Omental fat pad (tissue), 4 donors: Measurements from ENCODE around the gene CRY2. TPM values are rescaled to one million over a fixed set of nuclear protein-coding genes. Genes with fewer than 3 reads are reported as not detected.
"Not testable (repeated sequence)": the region's sequence is repeated elsewhere in the genome, so short reads cannot be mapped to it uniquely, and the experiment has no call there.

Experiments used
- ATAC-seq: fragments of 150-250 bp; one replicate; pipeline ENCODE4 v1.9.1; 2016; ENCODE audit warnings: mild to moderate bottlenecking, moderate library complexity; ENCODE audit not compliant: low FRiP score
- DNase-seq: peaks from one replicate; pipeline ENCODE4 v3.0.0-alpha.2; 2019; ENCODE audit warnings: low spot score
- total RNA-seq, 4 donors: library from RNA; depleted of rRNA; stranded (reverse); fragments of >200 nt; gene quantifications; one replicate each; pipeline ENCODE4 v1.1.0, GENCODE V29; 2016
- TF ChIP-seq, protein P1 (sequence below), 3 donors: fragments of 450-650 bp; IDR thresholded peaks; one replicate each; pipeline ENCODE4 v1.5.1; 2016 to 2017; ENCODE audit warnings: antibody characterized with exemption in 3 of 3, mild to moderate bottlenecking in 3 of 3, moderate library complexity in 2 of 3

The CRY2 gene
- total RNA-seq, 4 donors from 2014 or later, result 53.1 to 63.4 (median 60.2) TPM

- DNase-seq (no peak), ATAC-seq (no peak)
- TF ChIP-seq, protein P1, sequence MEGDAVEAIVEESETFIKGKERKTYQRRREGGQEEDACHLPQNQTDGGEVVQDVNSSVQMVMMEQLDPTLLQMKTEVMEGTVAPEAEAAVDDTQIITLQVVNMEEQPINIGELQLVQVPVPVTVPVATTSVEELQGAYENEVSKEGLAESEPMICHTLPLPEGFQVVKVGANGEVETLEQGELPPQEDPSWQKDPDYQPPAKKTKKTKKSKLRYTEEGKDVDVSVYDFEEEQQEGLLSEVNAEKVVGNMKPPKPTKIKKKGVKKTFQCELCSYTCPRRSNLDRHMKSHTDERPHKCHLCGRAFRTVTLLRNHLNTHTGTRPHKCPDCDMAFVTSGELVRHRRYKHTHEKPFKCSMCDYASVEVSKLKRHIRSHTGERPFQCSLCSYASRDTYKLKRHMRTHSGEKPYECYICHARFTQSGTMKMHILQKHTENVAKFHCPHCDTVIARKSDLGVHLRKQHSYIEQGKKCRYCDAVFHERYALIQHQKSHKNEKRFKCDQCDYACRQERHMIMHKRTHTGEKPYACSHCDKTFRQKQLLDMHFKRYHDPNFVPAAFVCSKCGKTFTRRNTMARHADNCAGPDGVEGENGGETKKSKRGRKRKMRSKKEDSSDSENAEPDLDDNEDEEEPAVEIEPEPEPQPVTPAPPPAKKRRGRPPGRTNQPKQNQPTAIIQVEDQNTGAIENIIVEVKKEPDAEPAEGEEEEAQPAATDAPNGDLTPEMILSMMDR (IDR thresholded peaks at IDR 0.05), result no peak
Observed at GRCh38 chr11:45807792-45808238, 39.5 kb upstream of the CRY2 start.

DNA sequence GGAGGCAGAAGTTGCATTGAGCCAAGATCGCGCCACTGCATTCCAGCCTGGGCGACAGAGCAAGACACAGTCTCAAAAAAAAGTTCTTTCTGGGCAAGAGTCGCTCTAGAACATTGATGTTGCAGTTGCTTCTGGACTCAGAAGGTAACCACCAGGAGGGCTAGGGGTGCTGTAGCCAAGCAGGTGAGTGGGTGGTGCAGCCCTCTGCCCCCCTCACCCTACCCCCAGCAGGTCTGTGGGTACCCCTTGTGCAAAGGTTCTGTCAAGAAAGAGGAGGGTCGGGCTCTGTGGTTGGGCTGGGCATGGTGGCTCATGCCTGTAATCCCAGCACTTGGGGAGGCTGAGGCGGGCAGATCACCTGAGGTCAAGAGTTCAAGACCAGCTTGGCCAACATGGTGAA lies 38.8 kb upstream of the CRY2 start:
- not testable (repeated sequence) for ATAC-seq, DNase-seq

GRCh38 chr11:45809456-45810395 lies 37.5 kb upstream of the CRY2 start:
- ATAC-seq (no peak), DNase-seq (no peak)
- TF ChIP-seq, protein P1 (IDR thresholded peaks at IDR 0.05), result no peak

DNA sequence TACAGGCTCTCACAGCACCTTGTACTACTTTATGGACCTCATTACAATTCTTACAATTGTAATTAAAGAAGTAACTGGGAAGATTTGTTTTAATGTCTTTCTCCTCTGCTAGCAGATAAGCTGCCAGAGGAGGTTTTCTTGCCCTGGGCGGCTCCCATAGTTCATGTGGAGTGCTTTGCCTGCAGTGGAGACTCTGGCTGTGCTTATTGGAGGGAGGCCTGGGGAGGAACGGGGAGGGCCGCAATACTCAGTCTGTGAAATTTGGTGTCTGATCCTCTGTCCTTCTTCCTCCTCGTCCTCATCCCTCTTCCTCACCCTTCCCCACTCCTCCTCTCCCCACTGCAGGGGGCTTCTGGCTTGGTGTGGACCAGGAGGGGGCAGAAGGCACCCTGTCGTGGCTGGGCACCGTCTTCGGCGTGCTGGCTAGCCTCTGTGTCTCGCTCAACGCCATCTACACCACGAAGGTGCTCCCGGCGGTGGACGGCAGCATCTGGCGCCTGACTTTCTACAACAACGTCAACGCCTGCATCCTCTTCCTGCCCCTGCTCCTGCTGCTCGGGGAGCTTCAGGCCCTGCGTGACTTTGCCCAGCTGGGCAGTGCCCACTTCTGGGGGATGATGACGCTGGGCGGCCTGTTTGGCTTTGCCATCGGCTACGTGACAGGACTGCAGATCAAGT lies 36.7 kb upstream of the CRY2 start:
- ATAC-seq, result no peak
- no peak for DNase-seq

GRCh38 chr11:45811109-45811435 lies 36.2 kb upstream of the CRY2 start:
- DNase-seq (no peak), ATAC-seq (no peak)
- TF ChIP-seq, protein P1 (IDR thresholded peaks at IDR 0.05), result no peak

More for the DNA sequence above, 36.7 kb upstream of the CRY2 start:
- TF ChIP-seq, protein P1 (IDR thresholded peaks at IDR 0.05), result no peak

DNA sequence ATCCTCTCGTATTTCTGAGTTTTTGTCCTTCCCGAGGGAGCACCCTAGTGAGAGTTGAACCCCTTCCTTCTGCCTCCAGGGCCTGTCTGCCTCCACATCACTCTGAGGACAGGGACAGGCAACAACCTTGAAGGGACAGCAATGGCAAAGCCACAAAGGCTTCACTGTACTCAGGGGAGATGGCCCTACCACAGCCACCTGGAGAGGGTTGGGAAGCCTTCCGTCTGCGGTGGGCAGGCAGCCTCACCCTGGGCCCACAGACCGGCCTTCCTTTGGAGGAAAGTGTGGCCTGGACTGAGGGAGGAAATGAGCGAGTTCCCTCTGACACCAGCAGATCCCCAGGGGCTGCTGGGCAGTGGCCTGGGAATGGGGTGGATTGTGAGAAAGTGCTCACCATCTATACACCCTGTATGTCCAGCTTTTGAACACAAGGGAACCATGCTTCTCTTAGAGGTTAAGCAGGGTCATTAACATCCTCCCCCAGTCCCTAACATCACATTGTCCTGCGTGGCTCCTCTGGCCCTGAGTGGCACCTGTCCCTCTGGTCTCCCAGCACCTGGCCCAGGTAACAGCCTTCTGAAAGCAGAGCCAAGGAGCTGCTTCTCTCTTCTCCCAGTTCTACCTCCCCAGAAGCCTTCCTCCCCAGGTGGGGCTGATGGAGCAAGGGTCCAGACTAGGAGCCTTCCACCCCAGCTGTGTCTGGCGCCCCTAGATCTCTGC lies 35.5 kb upstream of the CRY2 start:
- DNase-seq (no peak), ATAC-seq (no peak)
- TF ChIP-seq, protein P1 (IDR thresholded peaks at IDR 0.05), result no peak
